ENCODE results near the gene PPM1E. TPM values are rescaled to one million over a fixed set of nuclear protein-coding genes. Genes with fewer than 3 reads are reported as not detected.

PPM1E gene
- total RNA-seq, 4 donors from 2014 or later, result under 0.01 to 0.23 TPM; not detected in 2

DNA sequence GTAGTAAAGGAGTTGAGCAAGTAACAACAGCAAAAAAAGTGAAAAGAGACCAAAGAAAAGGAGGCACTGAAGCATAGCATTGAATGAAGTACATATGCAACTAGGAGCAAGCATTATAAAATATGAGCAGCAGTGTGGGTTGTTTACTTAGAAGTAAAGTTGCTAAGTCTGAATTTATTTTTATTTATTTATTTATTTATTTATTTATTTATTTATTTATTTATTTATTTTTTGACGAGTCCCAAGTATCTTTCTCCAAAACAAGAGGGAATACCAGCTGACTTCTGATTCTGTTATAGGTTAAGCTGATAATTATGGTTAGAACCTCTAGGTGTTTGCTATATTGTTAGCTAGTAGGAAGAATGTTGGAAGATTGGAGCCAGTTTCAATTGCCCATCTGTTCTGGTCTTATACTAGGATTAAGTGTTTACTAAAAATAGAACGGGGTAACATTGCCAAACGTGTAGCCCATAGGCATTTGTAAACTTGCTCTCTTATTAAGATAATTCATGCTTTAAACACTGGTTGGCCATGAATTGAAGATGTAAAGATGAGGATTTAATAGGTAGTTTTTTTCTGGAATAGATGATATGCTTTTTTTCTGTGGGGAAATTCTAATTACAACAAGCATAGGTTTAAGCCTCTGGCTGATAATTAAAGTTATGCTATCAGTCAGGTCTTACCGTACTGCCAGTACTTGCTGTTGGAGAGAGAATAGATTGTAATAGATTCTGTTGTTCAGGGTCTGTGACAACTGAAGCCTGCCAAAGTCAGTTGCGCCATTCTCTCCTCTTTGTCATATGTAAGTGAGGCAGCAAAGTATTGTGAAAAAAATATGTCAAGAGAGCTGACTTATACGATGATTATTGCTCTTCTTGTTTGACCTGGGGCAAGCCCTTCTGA lies 66.7 kb downstream of the PPM1E start:
- Histone ChIP-seq H3K27ac (no peak overlapping the region), H3K4me3 (no peak overlapping the region), H3K9me3 (no peaks in the 10 kb centered on the region), H3K4me1 (no peaks in the 10 kb centered on the region), H3K36me3 (no peaks in the 10 kb centered on the region), H3K27me3 (peaks cover 0 to 7% (median 0%) of the 10 kb centered on the region in 4 donors)
- intact Hi-C loops (cut with DNase I), result no loop called here
- no peak for TF ChIP-seq POLR2A (IDR thresholded peaks at IDR 0.05)
- no peak for TF ChIP-seq CTCF (IDR thresholded peaks at IDR 0.05)
- DNase-seq, result no peak
- WGBS, 2 donors, result 21 to 32% methylated on average over 6 of the region's 6 CpGs

GRCh38 chr17:58823051-58823525 lies 67.4 kb downstream of the PPM1E start:
- no peak for TF ChIP-seq POLR2A (IDR thresholded peaks at IDR 0.05)
- TF ChIP-seq CTCF (IDR thresholded peaks at IDR 0.05), result no peak
- no peaks in the 10 kb centered on the region for H3K36me3 ChIP-seq
- H3K9me3 ChIP-seq, result no peaks in the 10 kb centered on the region
- intact Hi-C loops (cut with DNase I), result no loop called here
- no peak for DNase-seq
- no peak overlapping the region for H3K27ac ChIP-seq
- WGBS, 2 donors, result 60 to 67% methylated on average over 2 of the region's 2 CpGs
- H3K4me1 ChIP-seq, result no peaks in the 10 kb centered on the region
- no peak overlapping the region for H3K4me3 ChIP-seq
- peaks cover 0 to 7% (median 0%) of the 10 kb centered on the region in 4 donors for H3K27me3 ChIP-seq

DNA sequence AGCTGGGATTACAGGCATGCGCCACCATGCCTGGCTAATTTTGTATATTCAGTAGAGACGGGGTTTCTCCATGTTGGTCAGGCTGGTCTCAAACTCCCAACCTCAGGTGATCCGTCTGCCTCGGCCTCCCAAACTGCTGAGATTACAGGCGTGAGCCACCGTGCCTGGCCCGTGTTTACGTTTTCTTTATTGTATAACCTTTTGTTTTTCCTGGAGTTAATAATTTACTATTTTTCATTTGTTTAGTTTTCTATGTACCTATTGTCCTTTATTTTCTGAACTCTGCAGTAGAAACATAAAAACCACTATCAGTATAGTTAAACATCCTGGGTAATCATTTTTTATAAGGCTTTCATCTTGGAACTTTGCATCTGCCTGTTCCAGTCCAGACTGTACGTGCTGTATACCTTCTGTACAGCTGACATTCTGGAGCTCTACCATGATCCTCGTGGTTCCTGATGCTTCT lies 73.6 kb downstream of the PPM1E start:
- TF ChIP-seq CTCF (IDR thresholded peaks at IDR 0.05), result no peak
- TF ChIP-seq POLR2A (IDR thresholded peaks at IDR 0.05), result no peak
- H3K27ac ChIP-seq, result no peak overlapping the region
- H3K36me3 ChIP-seq, result no peaks in the 10 kb centered on the region
- H3K4me3 ChIP-seq, result no peak overlapping the region
- 79 to 88% methylated on average over 10 of the region's 10 CpGs for WGBS, 2 donors
- H3K9me3 ChIP-seq, result no peaks in the 10 kb centered on the region
- DNase-seq, result no peak
- H3K4me1 ChIP-seq, result no peaks in the 10 kb centered on the region
- no peaks in the 10 kb centered on the region for H3K27me3 ChIP-seq
- intact Hi-C loops (cut with DNase I), result no loop called here

GRCh38 chr17:58831780-58832179 lies 76.1 kb downstream of the PPM1E start:
- no peak overlapping the region for H3K27ac ChIP-seq
- H3K4me3 ChIP-seq, result no peak overlapping the region
- 82 to 89% methylated on average over 1 of the region's 1 CpG for WGBS, 2 donors
- H3K4me1 ChIP-seq, result no peaks in the 10 kb centered on the region
- intact Hi-C loops (cut with DNase I), result no loop called here
- no peaks in the 10 kb centered on the region for H3K27me3 ChIP-seq
- no peak for DNase-seq
- no peaks in the 10 kb centered on the region for H3K36me3 ChIP-seq
- TF ChIP-seq POLR2A (IDR thresholded peaks at IDR 0.05), result no peak
- no peak for TF ChIP-seq CTCF (IDR thresholded peaks at IDR 0.05)
- no peaks in the 10 kb centered on the region for H3K9me3 ChIP-seq

DNA sequence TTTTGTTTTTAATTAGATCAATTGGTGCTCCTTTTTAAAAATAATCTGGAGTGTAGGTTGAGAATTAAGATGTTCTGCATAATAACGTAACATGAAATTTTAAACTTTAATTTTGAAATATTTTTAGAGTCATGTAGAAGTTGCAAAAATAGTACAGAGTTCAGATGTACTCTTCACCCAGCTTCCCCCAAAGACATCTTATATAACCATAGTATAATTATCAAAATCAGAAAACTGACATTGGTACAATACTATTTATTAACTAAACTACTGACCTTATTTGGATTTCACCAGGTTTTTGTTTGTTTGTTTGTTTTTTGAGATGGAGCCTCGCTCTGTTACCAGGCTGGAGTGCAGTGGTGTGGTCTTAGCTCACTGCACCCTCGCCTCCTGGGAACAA lies 76.9 kb downstream of the PPM1E start:
- DNase-seq, result no peak
- TF ChIP-seq POLR2A (IDR thresholded peaks at IDR 0.05) (no peak), CTCF (IDR thresholded peaks at IDR 0.05) (no peak)
- 83 to 86% methylated on average over 3 of the region's 3 CpGs for WGBS, 2 donors
- no peaks in the 10 kb centered on the region for H3K4me1 ChIP-seq
- H3K36me3 ChIP-seq, result no peaks in the 10 kb centered on the region
- no peak overlapping the region for H3K27ac ChIP-seq
- no peaks in the 10 kb centered on the region for H3K9me3 ChIP-seq
- intact Hi-C loops (cut with DNase I), result no loop called here
- H3K27me3 ChIP-seq, result no peaks in the 10 kb centered on the region
- H3K4me3 ChIP-seq, result no peak overlapping the region

All from esophagus squamous epithelium (tissue), 5 donors.